Large intestine (tissue), 3 donors: Measurements from ENCODE around the gene TTC7B. TPM values are rescaled to one million over a fixed set of nuclear protein-coding genes. Genes with fewer than 3 reads are reported as not detected.

Source experiments
- DNase-seq, 2 donors: peaks; one replicate each; pipeline versions ENCODE4 v3.0.0 to v3.0.0-alpha.2; 2013
- H3K27ac ChIP-seq: one replicate; pipeline ENCODE4 v1.5.1; 2013; ENCODE audit warnings: low read length
- H3K27me3 ChIP-seq: 2 replicates; pipeline ENCODE4 v1.6.1; 2013; ENCODE audit warnings: low read length; ENCODE audit not compliant: control insufficient read depth, insufficient read depth
- H3K36me3 ChIP-seq: 2 replicates; pipeline ENCODE4 v1.6.1; 2013; ENCODE audit warnings: low read length; ENCODE audit not compliant: control insufficient read depth, insufficient read depth
- H3K4me1 ChIP-seq: one replicate; pipeline ENCODE4 v1.6.1; 2013; ENCODE audit warnings: low read length; ENCODE audit not compliant: control insufficient read depth, insufficient read depth
- H3K4me3 ChIP-seq: one replicate; pipeline ENCODE4 v1.5.1; 2013; ENCODE audit warnings: low read length
- H3K9me3 ChIP-seq: one replicate; pipeline ENCODE4 v1.6.1; 2013; ENCODE audit warnings: mild to moderate bottlenecking, low read depth, low read length, moderate library complexity; ENCODE audit not compliant: control insufficient read depth
- WGBS: methylation state at CpG from one replicate; pipeline ENCODE4 v1.1.5; 2013; ENCODE audit warnings: low lambda C conversion rate; ENCODE audit not compliant: insufficient coverage; 5-methylcytosine and 5-hydroxymethylcytosine counted together
- polyA plus RNA-seq: library from polyadenylated mRNA; unstranded; fragments of 120-200 nt; gene quantifications from one replicate; pipeline ENCODE4 v1.2.1, GENCODE V29; 2013

The TTC7B gene
- polyA plus RNA-seq, 1 donor: 12.2 TPM

- Histone ChIP-seq H3K36me3 (no peaks in the 10 kb centered on the region), H3K27ac (peak overlapping the region; percentile 49), H3K4me3 (no peak overlapping the region), H3K9me3 (no peaks in the 10 kb centered on the region), H3K4me1 (peaks cover 13% of the 10 kb centered on the region), H3K27me3 (no peaks in the 10 kb centered on the region)
- no CpG with 5 or more reads among the region's 6 CpGs for WGBS
- DNase-seq: no peak
Observed at GRCh38 chr14:90641615-90642243, 174.5 kb downstream of the TTC7B start.

GRCh38 chr14:90641168-90641567, 175.1 kb downstream of the TTC7B start:
- no CpG with 5 or more reads among the region's 3 CpGs for WGBS

GRCh38 chr14:90639641-90640040, 176.6 kb downstream of the TTC7B start:
- Histone ChIP-seq H3K9me3 (no peaks in the 10 kb centered on the region), H3K36me3 (no peaks in the 10 kb centered on the region), H3K27me3 (no peaks in the 10 kb centered on the region), H3K4me3 (no peak overlapping the region), H3K4me1 (peaks cover 9% of the 10 kb centered on the region), H3K27ac (no peak overlapping the region)
- no CpG with 5 or more reads among the region's 9 CpGs for WGBS
- DNase-seq: no peak

More at GRCh38 chr14:90641168-90641567, 175.1 kb downstream of the TTC7B start:
- Histone ChIP-seq H3K36me3 (no peaks in the 10 kb centered on the region), H3K4me3 (no peak overlapping the region), H3K27ac (no peak overlapping the region), H3K27me3 (no peaks in the 10 kb centered on the region), H3K4me1 (peaks cover 13% of the 10 kb centered on the region), H3K9me3 (no peaks in the 10 kb centered on the region)
- DNase-seq: no peak

GRCh38 chr14:90632871-90633270, 183.4 kb downstream of the TTC7B start:
- no peak overlapping the region for H3K27ac ChIP-seq
- 29% methylated on average over 1 of the region's 2 CpGs for WGBS

GRCh38 chr14:90632451-90632850, 183.8 kb downstream of the TTC7B start:
- WGBS: no CpG with 5 or more reads among the region's 3 CpGs
- DNase-seq: no peak
- H3K27me3 ChIP-seq: no peaks in the 10 kb centered on the region
- H3K4me1 ChIP-seq: peaks cover 6% of the 10 kb centered on the region
- H3K4me3 ChIP-seq: no peak overlapping the region
- H3K9me3 ChIP-seq: no peaks in the 10 kb centered on the region
- no peaks in the 10 kb centered on the region for H3K36me3 ChIP-seq
- no peak overlapping the region for H3K27ac ChIP-seq

More at GRCh38 chr14:90632871-90633270, 183.4 kb downstream of the TTC7B start:
- Histone ChIP-seq H3K4me3 (no peak overlapping the region), H3K4me1 (peaks cover 6% of the 10 kb centered on the region), H3K9me3 (no peaks in the 10 kb centered on the region), H3K27me3 (no peaks in the 10 kb centered on the region), H3K36me3 (no peaks in the 10 kb centered on the region)
- peak; percentile 40 to 53 for DNase-seq

- Histone ChIP-seq H3K4me1 (peaks cover 6% of the 10 kb centered on the region), H3K9me3 (no peaks in the 10 kb centered on the region), H3K4me3 (no peak overlapping the region), H3K27me3 (no peaks in the 10 kb centered on the region), H3K27ac (no peak overlapping the region), H3K36me3 (no peaks in the 10 kb centered on the region)
- DNase-seq: no peak
- 100% methylated on average over 5 of the region's 12 CpGs for WGBS
Observed at GRCh38 chr14:90630171-90630806, 185.9 kb downstream of the TTC7B start.

GRCh38 chr14:90629471-90629870, 186.8 kb downstream of the TTC7B start:
- DNase-seq: peak; percentile 23 to 31
- no peak overlapping the region for H3K27ac ChIP-seq
- WGBS: no CpG with 5 or more reads among the region's 9 CpGs

GRCh38 chr14:90628825-90629224, 187.4 kb downstream of the TTC7B start:
- no peak overlapping the region for H3K4me3 ChIP-seq
- no peaks in the 10 kb centered on the region for H3K9me3 ChIP-seq
- H3K27ac ChIP-seq: no peak overlapping the region
- H3K27me3 ChIP-seq: no peaks in the 10 kb centered on the region
- H3K4me1 ChIP-seq: peaks cover 10% of the 10 kb centered on the region
- no peaks in the 10 kb centered on the region for H3K36me3 ChIP-seq
- no CpG with 5 or more reads among the region's 8 CpGs for WGBS
- DNase-seq: no peak

More at GRCh38 chr14:90629471-90629870, 186.8 kb downstream of the TTC7B start:
- Histone ChIP-seq H3K4me3 (no peak overlapping the region), H3K36me3 (no peaks in the 10 kb centered on the region), H3K27me3 (no peaks in the 10 kb centered on the region), H3K4me1 (peaks cover 10% of the 10 kb centered on the region), H3K9me3 (no peaks in the 10 kb centered on the region)

GRCh38 chr14:90627478-90627877, 188.8 kb downstream of the TTC7B start:
- H3K27me3 ChIP-seq: no peaks in the 10 kb centered on the region
- H3K9me3 ChIP-seq: no peaks in the 10 kb centered on the region
- no peak for DNase-seq
- H3K36me3 ChIP-seq: no peaks in the 10 kb centered on the region
- H3K4me3 ChIP-seq: no peak overlapping the region
- 80% methylated on average over 1 of the region's 9 CpGs for WGBS
- peaks cover 10% of the 10 kb centered on the region for H3K4me1 ChIP-seq
- no peak overlapping the region for H3K27ac ChIP-seq

- H3K4me1 ChIP-seq: peaks cover 10% of the 10 kb centered on the region
- no peaks in the 10 kb centered on the region for H3K27me3 ChIP-seq
- no peaks in the 10 kb centered on the region for H3K36me3 ChIP-seq
- no peaks in the 10 kb centered on the region for H3K9me3 ChIP-seq
- H3K27ac ChIP-seq: no peak overlapping the region
- no peak for DNase-seq
- H3K4me3 ChIP-seq: no peak overlapping the region
- no CpG with 5 or more reads among the region's 7 CpGs for WGBS
Observed at GRCh38 chr14:90626550-90626949, 189.7 kb downstream of the TTC7B start.

GRCh38 chr14:90625445-90625844, 190.8 kb downstream of the TTC7B start:
- WGBS: no CpG with 5 or more reads among the region's 8 CpGs
- Histone ChIP-seq H3K36me3 (no peaks in the 10 kb centered on the region), H3K27ac (no peak overlapping the region)

More at GRCh38 chr14:90625445-90625844, 190.8 kb downstream of the TTC7B start:
- no peak for DNase-seq
- Histone ChIP-seq H3K27me3 (no peaks in the 10 kb centered on the region), H3K4me3 (no peak overlapping the region), H3K9me3 (no peaks in the 10 kb centered on the region), H3K4me1 (peaks cover 10% of the 10 kb centered on the region)
